Limb (tissue), 2 donors: ENCODE results near the gene OR3A3.
"Not testable (repeated sequence)": the region's sequence is repeated elsewhere in the genome, so short reads cannot be mapped to it uniquely, and the experiment has no call there.

Experiments
- DNase-seq, 2 donors: peaks; one replicate each; pipeline ENCODE4 v3.0.0-alpha.2; 2016; ENCODE audit errors: extremely low spot score in 2 of 2

Gene OR3A3

GRCh38 chr17:3411070-3411469 lies at the start of gene OR3A3:
Gene OR3A3 (plus strand): TSS chr17:3411370.
- no peak for DNase-seq

- DNase-seq: not testable (repeated sequence)
These were observed 40.0 kb upstream of the OR3A3 start for GRCh38 chr17:3371167-3371566.

- DNase-seq: no peak
These were observed 32.8 kb upstream of the OR3A3 start for GRCh38 chr17:3378321-3378720.

- no peak for DNase-seq
These were observed 29.2 kb upstream of the OR3A3 start for GRCh38 chr17:3381957-3382356.

GRCh38 chr17:3385869-3386816 lies 25.0 kb upstream of the OR3A3 start, which contains the start of gene OR3A2:
Gene OR3A2 (minus strand): TSS chr17:3386308.
- DNase-seq: no peak

GRCh38 chr17:3389791-3390190 lies 21.4 kb upstream of the OR3A3 start:
- no peak for DNase-seq

- not testable (repeated sequence) for DNase-seq
These were observed 13.4 kb upstream of the OR3A3 start for GRCh38 chr17:3397801-3398200.

GRCh38 chr17:3398310-3398709 lies 12.9 kb upstream of the OR3A3 start, which contains the start of gene OR1E1:
Gene OR1E1 (minus strand): TSS chr17:3398410. CDS start chr17:3398410, 0 bp downstream.
- DNase-seq: no peak

GRCh38 chr17:3400055-3400454 lies 11.1 kb upstream of the OR3A3 start:
- DNase-seq: no peak

GRCh38 chr17:3401786-3402185 lies 9.4 kb upstream of the OR3A3 start:
- DNase-seq: no peak

- not testable (repeated sequence) for DNase-seq
These were observed 7.3 kb upstream of the OR3A3 start for GRCh38 chr17:3403856-3404255.

- not testable (repeated sequence) for DNase-seq
These were observed 1.0 kb downstream of the OR3A3 start for GRCh38 chr17:3412216-3412615.

- DNase-seq: no peak
These were observed 4.4 kb downstream of the OR3A3 start for GRCh38 chr17:3415610-3416009.

GRCh38 chr17:3418222-3418621 lies 7.1 kb downstream of the OR3A3 start:
- no peak for DNase-seq

- not testable (repeated sequence) for DNase-seq
These were observed 22.0 kb downstream of the OR3A3 start for GRCh38 chr17:3433215-3433614.

GRCh38 chr17:3433741-3434140 lies 22.6 kb downstream of the OR3A3 start, which contains the start of gene OR1E2:
Gene OR1E2 (minus strand): TSS chr17:3433841. CDS start chr17:3433841, 0 bp downstream.
- no peak for DNase-seq

GRCh38 chr17:3438368-3438767 lies 27.2 kb downstream of the OR3A3 start:
- no peak for DNase-seq

GRCh38 chr17:3440451-3440850 lies 29.3 kb downstream of the OR3A3 start:
- no peak for DNase-seq

- DNase-seq: no peak
These were observed 36.5 kb downstream of the OR3A3 start for GRCh38 chr17:3447625-3448024.

- no peak for DNase-seq
These were observed 37.0 kb downstream of the OR3A3 start for GRCh38 chr17:3448059-3448665.

GRCh38 chr17:3466355-3466754 lies 55.2 kb downstream of the OR3A3 start:
- not testable (repeated sequence) for DNase-seq

GRCh38 chr17:3469529-3469928 lies 58.4 kb downstream of the OR3A3 start:
- no peak for DNase-seq
